GM21528 (cell line): Measurements from ENCODE around the gene HMGB1.

Source experiments
- ATAC-seq: cut with Tn5 transposase; IDR thresholded peaks from one replicate; pipeline ENCODE4 v1.9.1; 2021; ENCODE audit warnings: mild to moderate bottlenecking, moderate library complexity; ENCODE audit not compliant: unreplicated experiment, low FRiP score

Gene HMGB1

GRCh38 chr13:30406779-30407416 is 58.8 kb downstream of the HMGB1 start:
- no peak for ATAC-seq
